Camera-type eye (tissue), 1 donor: ENCODE measurements around the gene GDF9. TPM values are rescaled to one million over a fixed set of nuclear protein-coding genes. Genes with fewer than 3 reads are reported as not detected.

Experiments used
- total RNA-seq: library from RNA; depleted of rRNA; stranded (reverse); fragments of >200 nt; gene quantifications from one replicate; pipeline ENCODE4 v1.2.3, GENCODE V29; 2014

Gene GDF9, protein sequence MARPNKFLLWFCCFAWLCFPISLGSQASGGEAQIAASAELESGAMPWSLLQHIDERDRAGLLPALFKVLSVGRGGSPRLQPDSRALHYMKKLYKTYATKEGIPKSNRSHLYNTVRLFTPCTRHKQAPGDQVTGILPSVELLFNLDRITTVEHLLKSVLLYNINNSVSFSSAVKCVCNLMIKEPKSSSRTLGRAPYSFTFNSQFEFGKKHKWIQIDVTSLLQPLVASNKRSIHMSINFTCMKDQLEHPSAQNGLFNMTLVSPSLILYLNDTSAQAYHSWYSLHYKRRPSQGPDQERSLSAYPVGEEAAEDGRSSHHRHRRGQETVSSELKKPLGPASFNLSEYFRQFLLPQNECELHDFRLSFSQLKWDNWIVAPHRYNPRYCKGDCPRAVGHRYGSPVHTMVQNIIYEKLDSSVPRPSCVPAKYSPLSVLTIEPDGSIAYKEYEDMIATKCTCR
- 1.1 TPM for total RNA-seq

DNA sequence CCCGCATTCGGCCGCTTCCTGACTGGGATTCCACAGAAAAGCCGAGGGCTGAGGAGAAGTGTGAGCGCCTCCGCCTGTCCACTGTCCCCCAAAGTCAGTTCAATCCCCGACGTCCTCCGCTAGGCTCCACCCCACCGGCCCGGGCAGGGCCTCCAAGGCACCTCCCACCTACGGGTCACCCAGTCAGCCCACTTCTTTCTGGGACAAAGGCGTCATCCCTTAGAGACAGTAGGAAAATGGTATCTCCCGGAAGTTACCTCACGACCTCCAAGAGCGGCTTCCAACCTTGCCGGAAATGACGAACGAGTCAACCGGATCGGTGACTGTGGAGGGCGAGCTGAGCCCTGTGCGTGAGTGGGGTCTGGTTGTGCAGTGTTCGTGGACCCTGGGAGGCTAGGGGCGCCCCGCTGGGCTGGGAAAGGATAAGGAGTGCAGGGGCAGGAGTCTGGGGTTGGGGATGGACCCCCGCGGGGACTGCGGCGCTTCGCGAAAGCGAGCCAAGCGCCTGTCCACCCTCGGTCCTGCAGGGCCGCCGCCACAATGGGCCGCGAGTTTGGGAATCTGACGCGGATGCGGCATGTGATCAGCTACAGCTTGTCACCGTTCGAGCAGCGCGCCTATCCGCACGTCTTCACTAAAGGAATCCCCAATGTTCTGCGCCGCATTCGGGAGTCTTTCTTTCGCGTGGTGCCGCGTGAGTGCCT, at the start of gene GDF9, which contains the start of gene UQCRQ:
GDF9 (minus strand) TSS at position 128 of the 704 bp plus-strand sequence. CDS start 1,936 bp downstream, outside the sequence.
UQCRQ (plus strand) TSS at position 301 of the 704 bp plus-strand sequence; CDS start at position 541, 240 bp downstream.

DNA sequence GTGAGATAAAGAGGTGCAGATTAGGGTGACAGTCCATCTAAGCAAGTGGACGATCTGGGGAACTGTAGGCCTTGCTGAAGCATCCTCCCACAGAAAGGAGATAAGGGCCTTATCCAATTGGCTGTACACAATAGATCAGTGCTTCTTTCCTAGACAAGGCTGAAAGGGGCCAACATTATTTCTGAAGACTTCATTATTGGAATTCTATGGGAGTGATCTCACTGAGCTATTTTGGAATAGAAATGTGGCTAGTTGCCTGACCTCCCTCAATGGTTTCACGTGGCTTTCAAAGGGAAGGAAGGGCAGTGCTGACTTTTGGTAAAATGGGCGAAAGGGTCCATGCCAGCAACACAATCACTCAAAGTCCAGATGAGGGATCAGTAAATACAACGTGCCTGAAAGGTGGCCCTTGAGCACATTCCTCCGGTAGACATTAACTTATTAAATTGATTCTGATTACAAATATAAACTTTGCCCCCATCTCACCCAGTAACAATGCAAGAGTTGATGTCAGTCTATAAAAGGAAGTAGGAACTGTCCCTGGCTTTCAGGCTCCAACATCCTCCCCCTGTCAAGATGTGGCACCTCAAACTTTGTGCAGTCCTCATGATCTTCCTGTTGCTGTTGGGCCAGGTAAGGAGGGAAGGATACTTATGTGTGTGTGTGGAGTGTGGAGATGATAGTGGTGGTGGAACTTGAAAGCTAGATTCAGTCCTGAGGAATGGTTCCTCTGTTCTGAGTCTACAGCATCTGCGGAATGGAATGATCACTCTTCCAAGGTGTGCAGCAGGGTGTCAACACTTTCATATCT, 7.1 kb upstream of the GDF9 start, which contains the start of gene LEAP2:
LEAP2 (plus strand) TSS at position 550 of the 811 bp plus-strand sequence; CDS start at position 577, 27 bp downstream.

DNA sequence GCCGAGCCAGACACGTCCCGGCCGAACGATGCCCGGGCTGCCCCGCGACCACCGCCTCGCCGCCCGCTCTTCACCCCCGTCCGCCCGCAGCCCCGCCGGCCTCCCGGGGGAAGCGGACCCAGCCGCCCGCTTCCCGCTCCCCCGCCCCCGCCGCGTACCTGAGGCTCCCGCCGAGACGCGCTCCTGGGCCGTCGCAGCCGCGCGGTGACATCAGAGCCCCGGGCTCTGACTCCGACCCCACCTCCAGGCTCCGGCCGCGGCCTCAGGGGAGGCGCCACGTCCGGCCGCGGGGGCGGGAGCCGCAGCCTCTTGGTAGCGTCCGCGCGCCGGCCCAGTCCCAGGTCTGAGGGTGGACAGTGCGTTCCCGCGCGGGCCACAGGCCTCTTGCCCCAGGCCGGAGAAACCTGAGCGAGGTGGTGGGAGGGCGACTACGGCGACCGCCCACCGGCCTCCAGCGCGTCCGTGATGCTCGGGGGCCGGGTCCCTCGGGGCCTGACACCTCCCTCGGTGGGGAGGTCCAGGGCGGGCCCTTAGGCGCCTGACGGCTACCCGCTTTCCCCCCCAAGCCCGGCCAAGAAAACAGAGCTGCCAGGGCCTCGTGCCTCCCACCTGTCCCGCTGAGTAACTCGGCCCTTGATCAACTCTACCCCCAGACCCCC, 35.7 kb downstream of the GDF9 start, which contains the start of gene SHROOM1:
SHROOM1 (minus strand) TSS at position 212 of the 659 bp plus-strand sequence. CDS start 4,507 bp downstream, outside the sequence.

DNA sequence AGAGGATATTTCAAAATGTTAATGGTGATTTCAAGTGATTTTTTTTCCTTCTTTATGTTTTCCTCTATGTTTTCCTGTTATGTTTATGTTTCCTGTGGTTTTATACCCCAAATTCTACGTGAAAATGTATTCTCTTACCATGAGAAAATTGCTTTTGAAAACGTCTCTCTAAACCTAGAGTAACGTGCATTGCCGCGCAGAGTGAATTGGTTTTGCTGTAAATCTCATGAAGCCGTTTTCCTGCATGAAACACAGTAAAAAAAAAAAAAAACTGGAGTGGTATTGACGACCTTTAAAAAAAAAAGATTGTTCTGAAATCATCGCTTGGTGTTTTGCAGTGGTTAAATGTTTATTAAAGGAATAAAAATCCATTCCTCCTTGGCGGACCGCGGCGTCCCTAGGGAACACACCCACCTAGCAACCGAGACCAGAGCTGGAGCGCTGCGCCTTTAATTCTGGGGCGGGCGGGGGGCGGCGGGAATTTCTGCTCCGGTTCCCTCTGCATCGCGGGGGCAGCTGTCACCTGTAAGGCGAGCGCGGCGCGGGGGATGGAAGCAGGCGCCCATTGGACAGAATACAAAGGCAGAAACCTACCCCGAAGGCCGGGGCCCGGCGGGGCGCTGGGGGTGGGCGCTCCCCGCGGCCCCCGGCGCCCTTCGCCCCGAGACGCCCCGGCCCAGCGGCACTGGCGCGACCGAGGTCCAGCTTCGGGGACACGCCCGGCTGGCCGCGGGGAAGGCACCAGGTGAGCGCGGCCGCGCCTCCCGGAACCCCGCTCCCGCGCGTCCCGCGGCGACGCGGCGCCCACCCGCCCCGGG, 53.3 kb downstream of the GDF9 start, which contains the start of gene SOWAHA:
SOWAHA (plus strand) TSS at position 522 of the 818 bp plus-strand sequence. CDS start 320 bp downstream, outside the sequence.

Other genes with a start within 250 kb of the GDF9 start
- gene IL13, start 208.3 kb downstream of the GDF9 start, total RNA-seq = not detected
- gene IL4, start 192.5 kb downstream of the GDF9 start, total RNA-seq = not detected
- gene KIF3A, start 128.9 kb downstream of the GDF9 start, total RNA-seq = 49.0 TPM
- gene CCNI2, start 119.0 kb downstream of the GDF9 start, total RNA-seq = 0.60 TPM
- 73.3 TPM for gene SEPTIN8, start 89.2 kb downstream of the GDF9 start, total RNA-seq
- 2.3 TPM for gene SOWAHA, start 53.2 kb downstream of the GDF9 start, total RNA-seq
- gene SHROOM1, start 35.8 kb downstream of the GDF9 start, total RNA-seq = 5.2 TPM
- gene UQCRQ, start 173 bp upstream of the GDF9 start, total RNA-seq = 78.5 TPM
- 1.1 TPM for gene LEAP2, start 7.2 kb upstream of the GDF9 start, total RNA-seq
- 126 TPM for gene AFF4, start 97.2 kb upstream of the GDF9 start, total RNA-seq
- gene ZCCHC10, start 160.1 kb upstream of the GDF9 start, total RNA-seq = 21.2 TPM
- 148 TPM for gene HSPA4, start 185.5 kb upstream of the GDF9 start, total RNA-seq